NOMO-1 (cell line): ENCODE measurements around the gene ADCY5.

Source experiments
- DNase-seq, 2 experiments: peaks; one replicate each; lab custom pipeline; 2025; ENCODE audit not compliant: unreplicated experiment in 2 of 2; lab: John Stamatoyannopoulos, UW

Gene ADCY5

DNA sequence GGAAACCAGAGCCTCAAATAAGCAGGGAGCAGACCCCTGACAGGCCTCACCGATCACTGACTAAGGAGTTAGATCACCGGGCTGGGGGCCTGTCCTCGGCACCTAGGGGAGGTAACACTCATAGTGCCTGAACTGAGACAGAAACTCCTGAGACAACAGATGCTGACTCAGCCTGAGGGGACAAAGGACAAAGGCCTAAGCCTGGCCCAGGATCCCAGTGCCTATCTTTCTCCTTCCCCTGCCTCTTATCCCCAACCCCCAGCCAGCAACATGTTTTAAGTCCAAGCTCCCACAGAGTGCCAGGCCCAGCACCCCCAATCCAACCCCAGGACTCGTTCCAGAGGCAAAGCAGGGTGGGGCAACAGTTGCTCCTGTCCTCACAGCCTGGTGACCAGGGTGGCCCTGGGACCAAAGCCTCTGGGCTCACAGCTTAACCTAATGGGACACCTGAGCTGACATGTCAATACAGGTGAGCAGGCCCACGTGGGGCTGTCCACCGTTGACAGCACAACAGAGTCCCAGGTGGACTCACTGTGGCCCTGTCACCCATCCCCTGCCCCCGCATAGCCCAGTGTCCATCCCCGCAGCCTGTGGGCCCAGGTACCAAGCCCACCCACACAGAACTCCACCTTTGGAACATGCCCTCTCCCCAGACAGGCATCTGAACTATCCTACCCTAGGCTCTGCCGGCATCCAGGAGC, 37.4 kb downstream of the ADCY5 start:
- DNase-seq = no peak

DNA sequence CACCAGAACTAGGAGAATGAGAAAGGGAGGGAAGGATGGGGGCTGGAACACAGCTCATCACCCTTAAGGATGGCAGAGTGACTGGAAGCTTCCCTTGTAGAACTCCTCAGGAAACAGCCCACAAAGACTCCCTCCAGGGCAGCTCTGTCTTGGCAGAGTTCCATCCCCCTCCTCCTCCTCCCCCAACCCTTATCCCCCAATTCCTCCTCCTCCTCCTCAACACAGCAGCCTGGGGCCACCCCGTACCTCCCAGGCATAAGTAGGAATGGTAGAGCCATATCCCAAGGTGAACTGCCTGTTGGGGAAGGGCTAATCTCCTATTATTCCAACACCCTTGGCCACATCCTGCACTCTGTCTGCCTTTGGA, 38.8 kb downstream of the ADCY5 start:
- DNase-seq = no peak

DNA sequence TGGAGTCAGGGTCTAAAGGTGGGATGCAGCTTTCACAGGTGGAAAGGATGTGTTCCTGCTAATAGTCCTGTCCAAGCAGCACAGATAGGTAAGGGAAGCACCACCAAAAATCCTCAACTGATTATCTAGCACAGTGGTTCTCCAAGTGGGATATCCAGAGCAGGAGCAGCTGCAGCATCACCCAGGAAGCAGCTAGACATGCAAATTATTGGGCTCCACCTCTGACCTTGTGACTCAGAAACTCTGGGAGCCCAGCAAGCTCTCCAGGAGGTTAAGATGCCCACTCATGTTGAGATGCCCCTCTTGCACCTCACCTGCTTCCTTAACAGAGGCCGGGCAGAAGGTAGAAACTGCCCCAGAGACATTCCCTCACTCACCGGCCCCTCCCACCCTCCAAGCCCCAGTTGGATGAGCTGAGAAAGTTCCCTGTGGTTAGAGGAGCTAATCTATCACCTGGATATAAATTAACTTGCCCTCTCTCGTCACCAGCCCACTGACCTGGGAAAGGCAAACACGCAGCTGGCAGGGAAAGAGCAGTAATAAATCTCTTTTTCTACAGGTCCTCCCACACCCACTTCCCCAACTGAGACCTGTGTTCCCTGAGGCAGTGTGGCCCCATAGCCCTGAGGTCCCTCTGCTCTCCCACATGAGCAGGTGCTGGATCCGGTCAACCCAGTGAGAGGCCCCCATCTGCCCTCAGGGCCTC, 39.3 kb downstream of the ADCY5 start:
- DNase-seq = no peak

DNA sequence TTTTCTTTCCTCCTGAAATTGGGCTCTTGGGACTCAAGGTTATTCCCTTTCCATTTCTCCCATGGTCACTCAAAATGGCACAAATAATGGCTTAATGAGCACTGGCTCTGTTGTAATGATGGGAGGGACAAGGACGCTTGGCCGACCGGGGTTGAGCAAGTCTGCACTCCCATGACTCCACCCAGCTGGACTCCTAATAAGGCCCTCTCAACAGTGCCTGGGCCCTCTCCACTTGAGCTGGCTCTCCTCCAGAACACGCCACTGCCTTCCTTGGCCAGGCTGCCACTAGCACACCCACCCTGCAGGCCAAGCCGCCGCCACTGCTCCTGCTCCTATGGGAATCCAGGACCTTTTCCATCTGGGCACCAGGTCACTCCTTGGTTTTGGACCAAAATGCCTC, 42.3 kb downstream of the ADCY5 start:
- DNase-seq = no peak

DNA sequence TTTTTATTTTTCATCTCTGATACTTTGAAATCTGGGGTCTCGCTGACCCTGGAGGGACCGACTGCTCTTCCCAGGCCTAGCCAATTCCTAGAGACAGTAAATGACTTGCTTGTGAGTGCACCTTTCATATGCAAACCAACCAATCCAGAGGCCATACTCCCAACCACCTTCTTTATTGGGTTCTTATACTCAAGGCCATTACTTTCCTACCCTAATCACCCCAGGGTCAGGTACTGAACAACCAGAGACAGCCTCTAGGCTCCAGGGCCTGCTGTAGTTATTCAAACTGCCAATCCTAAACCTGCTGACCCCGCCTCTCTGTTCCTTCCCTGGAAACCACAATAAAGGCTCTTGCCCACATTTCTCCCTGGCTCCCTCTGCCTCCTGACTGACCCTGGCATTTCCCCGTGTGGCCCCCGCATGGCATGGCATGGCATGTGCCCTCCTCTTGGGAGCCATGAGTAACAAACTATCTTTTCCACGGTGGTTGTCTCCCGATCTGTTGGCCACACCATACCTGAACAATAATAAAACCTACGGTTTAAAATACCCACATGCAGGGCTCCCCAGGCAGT, 42.9 kb downstream of the ADCY5 start:
- no peak for DNase-seq

DNA sequence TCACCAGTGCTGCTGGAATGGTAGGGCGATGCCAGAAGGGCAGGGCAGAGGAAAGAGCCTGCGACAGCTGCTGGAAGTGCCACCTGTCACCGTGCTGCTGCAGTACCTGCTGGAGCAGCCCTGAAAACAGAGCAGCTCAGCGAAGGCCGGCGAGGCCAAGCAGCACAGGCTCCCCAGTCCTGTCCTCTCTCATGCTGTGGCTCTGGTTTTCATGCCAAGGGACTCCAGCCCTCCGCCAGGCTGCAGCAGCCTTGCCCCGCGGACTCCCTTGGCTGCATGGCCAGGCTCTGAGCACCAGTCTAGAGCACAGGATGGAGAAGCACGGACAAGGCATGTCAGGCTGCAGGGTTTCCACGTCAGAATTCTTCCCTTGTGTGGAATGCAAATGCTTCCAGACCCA, 43.9 kb downstream of the ADCY5 start:
- no peak for DNase-seq

DNA sequence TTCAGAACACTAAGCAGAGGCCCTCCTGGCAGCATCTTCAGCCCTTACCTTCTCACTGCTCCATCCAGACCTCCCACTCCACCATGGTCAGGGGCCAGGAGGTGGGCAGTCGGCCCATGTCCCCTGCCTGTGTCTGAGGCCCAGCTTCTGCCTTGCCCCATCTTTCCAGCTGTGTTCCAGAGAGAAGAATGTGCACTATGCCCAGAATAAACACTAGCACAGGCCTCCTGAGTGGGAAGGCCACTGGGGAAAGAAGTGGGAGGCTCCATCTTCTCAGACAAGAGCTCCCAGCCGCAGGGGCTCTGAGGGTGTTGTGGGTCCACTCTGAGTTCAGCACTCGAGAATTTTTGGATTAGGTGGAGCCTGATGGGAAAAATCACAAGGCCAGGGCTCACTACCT, 44.5 kb downstream of the ADCY5 start:
- no peak for DNase-seq

DNA sequence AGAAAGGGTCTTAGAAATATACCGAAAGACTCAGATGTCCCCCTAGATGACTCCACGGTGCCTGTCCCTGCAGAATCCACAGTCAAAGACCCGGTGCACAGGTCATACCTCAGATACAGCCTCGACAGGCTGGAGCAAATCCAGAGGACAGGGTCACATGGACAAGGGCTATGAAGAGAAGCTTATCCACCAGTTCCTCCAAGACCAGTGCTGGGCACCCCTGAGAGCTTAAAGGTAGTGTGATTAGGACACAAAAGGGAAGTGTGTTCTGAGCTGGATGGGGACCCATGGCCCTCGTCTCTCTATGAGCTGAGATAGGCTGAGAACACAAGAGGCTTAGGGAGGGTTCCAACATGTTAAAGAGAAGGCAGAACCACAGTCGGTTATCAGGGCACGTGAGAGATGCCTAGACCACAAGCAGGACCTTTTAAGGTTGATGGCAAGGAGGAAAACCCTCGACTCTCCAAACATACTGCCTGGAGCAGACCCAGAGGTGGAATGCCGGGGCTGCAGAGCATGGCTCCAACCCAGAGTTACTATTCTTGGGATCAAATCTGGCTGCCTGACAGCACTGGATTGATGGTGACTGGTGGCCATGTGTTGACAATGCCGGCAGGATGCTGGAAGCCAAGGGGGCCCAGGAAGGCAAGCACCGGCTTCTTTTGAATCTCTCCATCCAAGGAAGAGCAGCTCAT, 46.9 kb downstream of the ADCY5 start:
- no peak for DNase-seq

DNA sequence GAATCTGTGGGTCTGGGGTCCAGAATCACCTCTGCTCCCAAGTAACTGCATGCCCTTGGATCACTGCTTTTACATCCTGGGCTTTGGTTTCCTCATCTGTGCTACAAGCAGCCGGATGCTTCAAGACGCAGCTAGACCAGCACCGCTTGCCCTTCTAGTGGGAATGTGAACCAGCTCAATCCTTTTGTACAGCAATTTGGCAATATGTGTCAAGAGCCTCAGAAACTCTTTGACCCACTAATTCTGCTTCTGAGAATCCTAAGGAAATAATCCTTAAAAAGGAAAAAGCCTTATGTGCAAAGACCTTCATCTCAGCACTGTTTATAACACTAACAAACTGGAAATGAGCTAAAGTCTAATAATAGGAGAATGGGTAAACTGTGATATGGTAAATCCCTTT, 48.7 kb downstream of the ADCY5 start:
- DNase-seq = no peak

DNA sequence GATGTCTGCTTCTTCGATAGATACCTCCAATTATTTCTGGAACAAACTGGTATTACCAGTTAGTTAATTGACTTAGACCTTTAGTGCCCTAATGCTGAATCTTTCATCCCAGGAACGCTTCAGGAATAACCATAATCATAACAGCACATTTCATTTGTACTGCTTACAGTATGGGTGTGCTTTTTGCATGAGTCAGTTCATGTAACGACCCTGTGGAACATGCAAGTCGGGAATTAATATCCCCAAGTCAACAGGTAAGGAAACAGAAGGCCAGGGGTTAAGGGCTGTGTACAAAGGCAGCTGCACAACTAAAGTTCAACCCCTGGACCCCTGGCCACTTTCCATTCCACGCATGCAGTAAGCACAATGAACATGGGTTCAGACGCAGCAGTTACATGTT, 49.2 kb downstream of the ADCY5 start:
- no peak for DNase-seq

DNA sequence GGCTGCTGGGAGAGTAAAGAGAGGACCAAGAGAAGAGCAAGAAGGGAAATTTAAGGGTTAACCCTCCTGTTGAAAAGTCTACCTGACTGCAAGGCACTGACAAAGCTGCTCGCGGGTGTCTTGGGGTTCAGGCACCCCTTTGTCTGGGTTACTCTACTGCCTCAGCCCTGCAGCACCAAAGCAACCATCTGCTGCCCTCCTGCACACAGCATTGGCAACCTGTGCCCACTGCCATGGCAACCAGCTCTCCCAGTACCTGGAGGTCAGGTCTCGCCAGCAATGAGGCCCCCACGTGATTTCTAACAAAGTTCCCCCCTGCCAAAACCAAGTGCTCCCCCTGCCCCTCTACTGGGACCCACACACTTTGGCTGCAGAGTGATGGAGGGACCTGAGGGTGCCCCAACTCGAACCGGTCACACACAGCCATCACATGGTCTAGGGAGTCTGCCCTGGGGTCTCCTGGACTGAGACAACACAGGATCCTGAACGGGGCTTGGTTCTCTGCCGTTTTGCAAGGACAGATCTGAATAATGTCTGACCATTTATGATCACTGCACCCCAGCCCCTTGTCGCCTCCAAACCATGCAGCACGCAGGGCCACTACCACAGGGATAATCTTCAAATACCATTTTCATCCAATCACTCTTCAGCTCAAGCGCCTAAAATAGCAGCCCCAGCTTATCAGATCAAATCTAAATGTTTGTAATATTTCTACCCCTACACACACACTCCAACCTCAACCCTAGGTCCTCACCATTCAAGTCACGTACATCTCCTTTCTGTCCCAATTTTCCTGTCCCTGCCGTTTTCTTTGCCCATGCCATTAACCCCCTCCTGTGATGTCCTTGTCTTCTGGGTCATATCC, 50.7 kb downstream of the ADCY5 start:
- no peak for DNase-seq

DNA sequence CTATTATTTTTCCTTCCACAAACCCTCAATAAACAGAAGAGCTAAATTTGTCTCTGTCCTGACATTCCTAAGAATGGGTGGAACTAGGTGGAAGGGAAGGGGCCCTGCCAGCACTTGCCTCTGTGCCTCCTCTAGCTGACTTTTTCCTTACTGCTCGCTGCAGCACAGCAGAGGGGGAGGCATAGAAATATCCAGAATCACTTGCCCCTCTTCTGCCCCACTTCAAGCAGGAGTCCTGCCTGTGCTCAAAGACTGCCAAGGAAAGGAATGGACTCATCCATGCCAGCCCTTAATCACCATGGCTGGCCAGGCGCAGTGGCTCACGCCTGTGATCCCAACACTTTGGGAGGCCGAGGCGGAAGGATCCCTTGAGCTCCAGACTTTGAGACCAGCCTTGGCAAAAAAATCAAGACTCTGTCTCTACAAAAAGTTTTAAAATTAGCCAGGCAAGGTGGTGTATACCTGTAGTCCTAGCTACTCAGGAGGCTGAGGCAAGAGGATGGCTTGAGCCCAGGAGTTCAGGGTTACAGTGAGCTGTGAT, 51.8 kb downstream of the ADCY5 start:
- DNase-seq = no peak

DNA sequence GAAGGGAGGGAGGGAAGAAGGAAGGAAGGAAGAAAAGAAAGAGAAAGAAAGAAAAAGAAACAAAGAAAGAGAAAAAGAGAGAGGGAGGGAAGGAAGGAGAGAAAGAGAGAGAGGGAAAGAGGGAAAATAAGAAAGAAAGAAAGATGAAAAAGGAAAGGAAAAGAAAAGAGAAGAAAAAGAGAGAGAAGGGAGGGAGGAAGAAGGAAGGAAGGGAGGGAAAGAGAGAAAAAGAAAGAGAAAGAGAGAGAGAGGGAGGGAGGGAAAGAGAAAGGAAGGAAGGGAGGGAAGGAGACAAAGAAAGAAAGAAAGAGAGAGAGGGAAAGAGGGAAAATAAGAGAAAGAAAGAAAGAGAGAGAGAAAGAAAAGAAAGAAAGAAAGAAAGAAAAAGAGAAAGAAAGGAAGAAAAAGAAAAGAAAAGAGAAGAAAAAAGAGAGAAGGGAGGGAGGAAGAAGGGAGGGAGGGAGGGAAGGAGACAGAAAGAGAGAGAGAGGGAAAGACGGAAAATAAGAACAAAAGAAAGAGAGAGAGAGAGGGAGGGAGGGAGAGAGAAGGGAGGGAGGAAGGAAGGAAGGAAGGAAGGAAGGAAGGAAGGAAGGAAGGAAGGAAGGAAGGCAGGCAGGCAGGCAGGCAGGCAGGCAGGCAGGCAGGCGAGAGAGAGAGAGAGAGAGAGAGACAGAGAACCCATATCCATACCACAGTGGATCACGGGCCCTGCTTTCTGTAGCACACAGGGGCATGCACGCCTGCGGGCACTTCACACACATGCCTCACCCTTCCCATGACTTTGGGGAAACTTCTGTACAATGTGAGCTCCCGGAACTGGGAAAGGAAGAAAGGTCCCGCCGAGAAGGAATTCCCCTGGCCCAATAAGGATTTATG, 52.5 kb downstream of the ADCY5 start:
- DNase-seq = no peak

DNA sequence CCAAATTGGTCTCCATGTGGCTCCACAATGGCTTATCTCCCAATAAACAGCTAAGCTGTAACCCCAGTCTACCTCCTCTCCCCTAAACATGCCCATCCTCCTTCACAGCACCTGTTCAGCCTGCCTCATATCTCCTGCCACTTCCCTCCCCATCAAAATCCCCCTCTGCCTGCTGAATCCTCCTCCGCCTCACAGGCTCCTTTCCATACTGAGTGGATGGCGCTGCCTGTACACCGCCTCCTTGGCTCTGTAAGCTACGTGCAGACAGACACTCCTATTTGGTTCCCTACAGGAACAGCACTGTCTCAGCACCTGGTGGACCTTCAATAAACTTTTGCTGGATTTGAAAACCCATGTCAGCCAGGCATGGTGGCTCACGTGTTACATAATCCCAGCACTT, 53.7 kb downstream of the ADCY5 start:
- no peak for DNase-seq

DNA sequence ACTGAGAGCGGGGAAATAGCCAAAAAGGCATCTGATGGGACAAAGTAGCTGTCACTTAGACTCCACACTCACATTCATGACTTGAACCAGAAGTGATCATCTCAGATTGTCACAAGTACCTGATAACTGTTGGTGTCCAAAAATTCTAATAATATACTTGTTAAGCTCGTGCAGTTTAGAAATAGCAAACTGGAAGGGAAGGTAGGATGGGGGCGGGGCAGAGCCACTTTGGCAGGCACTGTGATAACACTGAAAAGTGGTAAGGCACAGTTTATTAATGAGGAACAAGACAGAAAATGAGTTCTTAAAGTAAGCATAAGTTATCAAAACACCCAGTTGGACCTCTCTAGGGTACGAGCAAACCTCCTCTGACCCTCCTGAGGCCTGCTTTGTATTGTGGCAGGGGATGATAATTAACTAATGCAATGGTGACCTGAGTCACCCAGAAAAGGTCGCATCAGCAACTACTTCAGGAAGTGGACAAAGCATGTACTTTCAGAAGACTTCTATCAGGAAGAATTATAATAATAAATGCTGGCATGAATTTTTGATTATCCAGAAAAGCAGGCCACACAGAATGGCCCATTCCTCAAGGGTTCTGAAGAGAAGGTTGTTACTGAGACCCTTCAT, 54.4 kb downstream of the ADCY5 start:
- no peak for DNase-seq

DNA sequence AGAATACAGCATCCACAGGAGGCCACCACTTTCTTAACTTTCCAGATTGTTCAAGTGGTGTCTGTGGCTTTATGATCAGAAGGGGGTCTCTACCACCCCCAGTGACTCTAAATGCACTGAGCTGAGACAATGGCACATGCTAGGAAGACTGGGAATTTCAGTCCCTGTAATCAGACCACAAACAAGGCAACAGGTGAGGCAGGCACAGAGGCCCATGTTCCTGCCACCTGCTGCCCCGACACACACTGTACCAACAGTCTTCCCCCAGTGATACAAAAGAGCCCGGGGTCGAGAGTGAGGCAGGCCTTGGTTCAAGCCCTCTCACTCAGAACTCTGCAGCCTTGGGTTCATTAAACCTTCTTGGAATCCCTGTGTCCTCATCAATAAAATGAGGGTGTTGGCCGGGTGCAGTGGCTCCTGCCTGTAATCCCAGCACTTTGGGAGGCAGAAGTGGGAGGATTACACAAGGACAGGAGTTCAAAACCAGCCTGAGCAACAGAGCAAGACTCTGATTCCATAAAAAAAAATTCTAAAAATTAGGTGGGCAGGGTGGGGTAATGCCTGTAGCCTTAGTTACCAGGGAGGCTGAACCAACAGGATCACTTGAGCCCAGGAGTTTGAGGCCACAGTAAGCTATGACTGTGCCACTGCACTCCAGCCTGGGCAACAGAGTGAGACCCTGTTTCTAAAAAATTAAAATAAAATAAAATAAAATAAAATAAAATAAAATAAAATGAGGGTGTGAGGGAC, 55.8 kb downstream of the ADCY5 start:
- DNase-seq = no peak

DNA sequence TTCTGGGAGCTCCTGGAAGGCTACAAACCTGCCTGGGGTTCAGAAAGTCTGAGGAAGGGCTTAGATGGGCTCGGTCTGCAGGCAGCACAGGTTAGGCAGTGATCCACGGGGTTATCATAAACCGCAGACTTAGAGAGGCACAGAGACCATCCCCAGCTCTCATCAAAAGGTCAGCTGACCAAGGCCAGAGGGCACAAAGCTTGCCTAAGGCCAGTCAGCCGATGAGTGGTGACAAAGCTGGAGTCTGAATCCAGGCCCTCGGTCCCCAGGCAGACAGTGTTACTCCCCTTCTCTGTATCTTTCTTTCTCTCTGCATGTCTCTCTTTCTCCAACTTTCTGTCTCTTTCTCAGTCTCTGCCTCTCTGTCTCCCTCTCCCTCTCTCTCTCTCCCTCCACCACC, 56.5 kb downstream of the ADCY5 start:
- DNase-seq = no peak

DNA sequence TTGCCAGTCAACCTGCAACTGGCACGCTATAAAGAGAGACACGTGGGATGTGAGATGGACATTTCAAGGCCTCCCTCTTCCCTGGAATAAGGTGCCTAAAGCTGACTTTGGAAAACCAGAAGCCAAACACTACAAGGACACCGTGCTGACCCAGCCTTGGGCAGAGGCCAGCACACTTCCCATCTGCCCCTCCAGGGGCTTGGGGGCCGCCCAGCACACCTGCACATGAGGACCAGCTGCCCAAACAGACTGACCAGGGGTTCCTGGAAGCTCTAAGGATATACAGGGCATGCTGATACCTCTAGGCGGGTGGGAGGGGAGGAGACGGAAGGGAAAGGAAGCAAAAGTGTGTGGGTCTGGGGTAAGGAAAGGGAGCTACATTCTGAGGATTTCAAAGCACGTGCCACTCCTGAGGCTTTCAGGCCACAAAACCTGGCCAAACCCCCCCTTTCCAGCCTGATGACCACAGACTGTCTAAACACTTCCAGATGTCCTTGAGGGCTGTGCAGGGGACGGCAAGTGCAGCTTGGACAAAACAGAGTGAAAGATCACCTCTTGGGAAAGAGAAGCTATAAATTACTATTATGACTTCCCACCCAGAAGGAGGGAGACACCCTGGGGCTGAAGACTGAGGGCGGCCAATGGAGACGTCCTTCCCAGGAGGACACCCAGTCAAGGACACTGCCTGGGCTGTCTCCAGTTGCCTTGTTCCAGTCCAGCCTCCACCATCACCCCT, 57.9 kb downstream of the ADCY5 start:
- no peak for DNase-seq
